GM23248 (cell line): ENCODE measurements around the gene FREM2.

Source experiments
- EZH2 ChIP-seq: fragments of 200-600 bp; sonication (generic); IDR thresholded peaks from 2 replicates; pipeline ENCODE4 v1.6.1; 2018; ENCODE audit warnings: antibody characterized with exemption, mild to moderate bottlenecking; ENCODE audit not compliant: insufficient read depth, poor library complexity, severe bottlenecking
- EZH2phosphoT487 ChIP-seq: fragments of 200-600 bp; sonication (generic); IDR thresholded peaks from 2 replicates; pipeline ENCODE4 v1.6.1; 2018; ENCODE audit warnings: antibody characterized with exemption, moderate library complexity, mild to moderate bottlenecking, low read depth; ENCODE audit not compliant: insufficient read depth

DNA sequence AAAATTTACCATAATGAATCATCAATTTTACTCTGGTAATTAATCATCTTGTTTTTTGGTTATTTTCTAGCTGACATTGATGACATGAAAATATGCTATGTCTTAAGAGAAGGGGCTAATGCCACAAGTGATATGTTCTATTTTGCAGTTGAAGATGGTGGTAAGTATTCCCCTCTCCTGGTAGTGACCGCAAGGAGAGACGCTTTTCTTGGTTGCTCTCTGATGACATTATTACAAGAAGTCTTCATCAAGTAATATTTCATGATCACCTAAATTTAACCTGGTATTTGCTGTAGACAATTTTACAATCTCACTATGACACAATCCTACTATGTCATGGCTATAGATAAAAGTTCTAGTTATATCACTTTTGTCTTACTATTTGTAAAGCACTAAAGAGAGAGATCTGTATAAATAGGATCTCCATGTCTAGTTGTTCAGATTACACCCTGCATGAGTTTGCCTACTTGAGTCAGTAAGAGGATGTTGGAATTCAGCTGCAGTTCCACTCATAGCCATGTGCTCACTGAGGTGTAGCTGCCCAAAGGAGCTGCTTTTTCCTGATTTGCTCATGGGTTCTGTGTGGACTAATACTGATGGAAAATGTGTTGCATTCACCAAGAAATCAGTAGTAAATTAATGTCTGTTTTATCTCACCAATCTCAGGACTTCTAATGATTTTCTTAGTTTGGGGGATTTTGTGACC, 10.9 kb downstream of the FREM2 start:
- TF ChIP-seq EZH2 (no peak), EZH2phosphoT487 (no peak)
